GM18519 (cell line): ENCODE data around the gene UBE2I.

Experiments
- ATAC-seq: cut with Tn5 transposase; IDR thresholded peaks from one replicate; pipeline ENCODE4 v1.9.1; 2021; ENCODE audit warnings: mild to moderate bottlenecking, moderate library complexity; ENCODE audit not compliant: unreplicated experiment, low FRiP score

The UBE2I gene

GRCh38 chr16:1277151-1277598, 32.3 kb upstream of the UBE2I start:
- ATAC-seq = no peak

- no peak for ATAC-seq
Observed at GRCh38 chr16:1277617-1278282, 31.7 kb upstream of the UBE2I start.

DNA sequence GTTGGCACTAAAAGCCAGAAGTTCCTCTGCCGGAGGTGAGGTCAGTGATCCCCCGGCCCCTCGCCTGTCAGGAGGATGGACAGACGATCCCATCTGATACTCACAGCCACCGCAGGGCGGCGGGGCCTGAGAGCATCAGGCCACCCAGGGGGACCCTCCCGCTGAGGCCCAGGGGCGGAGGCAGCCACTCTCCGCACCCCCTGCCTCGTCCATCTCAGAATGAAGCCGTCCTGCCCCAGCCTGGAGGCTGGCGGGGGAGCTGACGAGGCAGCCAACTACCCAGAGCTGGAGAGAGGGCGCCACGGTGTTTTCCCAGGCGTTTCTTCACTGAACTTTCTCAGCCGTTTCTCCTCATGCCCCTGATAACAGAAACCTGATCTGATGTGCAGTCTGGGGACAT, 31.0 kb upstream of the UBE2I start:
- ATAC-seq = no peak

GRCh38 chr16:1279081-1279944, 30.1 kb upstream of the UBE2I start:
- ATAC-seq = no peak

- no peak for ATAC-seq
Observed at GRCh38 chr16:1279945-1280589, 29.4 kb upstream of the UBE2I start.

DNA sequence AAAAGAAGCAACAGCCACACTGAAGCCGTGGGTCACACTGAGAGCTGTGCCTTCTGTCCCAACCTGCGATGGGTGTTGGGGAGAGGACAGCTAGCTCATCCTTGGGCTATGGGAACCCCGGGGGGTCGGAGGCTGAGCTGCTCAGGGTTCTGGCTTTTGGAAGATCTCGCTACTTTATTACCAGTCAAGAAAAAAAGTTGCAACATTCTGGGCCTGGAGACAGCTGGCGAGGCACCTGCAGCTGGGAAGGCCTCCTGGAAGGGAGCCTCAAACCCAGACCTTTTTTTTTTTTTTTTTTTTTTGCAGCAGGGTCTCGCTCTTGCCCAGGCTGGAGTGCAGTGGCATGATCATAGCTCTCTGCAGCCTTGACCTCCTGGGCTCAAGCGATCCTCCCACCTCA, 28.7 kb upstream of the UBE2I start:
- no peak for ATAC-seq

DNA sequence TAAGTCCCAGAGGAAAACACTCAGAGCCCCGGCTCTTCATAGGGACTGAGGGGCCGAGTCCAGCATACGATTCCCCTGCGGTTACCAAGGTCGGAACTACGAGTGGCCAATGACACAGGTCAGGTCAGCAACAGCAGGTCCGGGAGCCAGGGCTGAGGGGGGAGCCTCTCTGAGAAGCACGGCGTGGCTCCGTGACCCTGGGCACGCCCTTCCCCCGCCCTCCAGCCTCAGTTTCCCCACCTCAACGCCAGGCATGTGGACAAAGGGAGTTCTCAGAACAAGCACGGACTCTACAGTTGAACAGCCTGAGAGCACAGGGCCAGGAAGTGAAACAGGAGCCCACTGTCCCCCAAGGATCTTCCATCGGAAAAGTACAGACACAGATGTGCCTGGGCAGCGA, 27.9 kb upstream of the UBE2I start:
- no peak for ATAC-seq

- ATAC-seq = no peak
Observed at GRCh38 chr16:1282324-1282973, 27.0 kb upstream of the UBE2I start.

- no peak for ATAC-seq
Observed at GRCh38 chr16:1283296-1283695, 26.1 kb upstream of the UBE2I start.

- no peak for ATAC-seq
Observed at GRCh38 chr16:1283996-1284616, 25.3 kb upstream of the UBE2I start.

DNA sequence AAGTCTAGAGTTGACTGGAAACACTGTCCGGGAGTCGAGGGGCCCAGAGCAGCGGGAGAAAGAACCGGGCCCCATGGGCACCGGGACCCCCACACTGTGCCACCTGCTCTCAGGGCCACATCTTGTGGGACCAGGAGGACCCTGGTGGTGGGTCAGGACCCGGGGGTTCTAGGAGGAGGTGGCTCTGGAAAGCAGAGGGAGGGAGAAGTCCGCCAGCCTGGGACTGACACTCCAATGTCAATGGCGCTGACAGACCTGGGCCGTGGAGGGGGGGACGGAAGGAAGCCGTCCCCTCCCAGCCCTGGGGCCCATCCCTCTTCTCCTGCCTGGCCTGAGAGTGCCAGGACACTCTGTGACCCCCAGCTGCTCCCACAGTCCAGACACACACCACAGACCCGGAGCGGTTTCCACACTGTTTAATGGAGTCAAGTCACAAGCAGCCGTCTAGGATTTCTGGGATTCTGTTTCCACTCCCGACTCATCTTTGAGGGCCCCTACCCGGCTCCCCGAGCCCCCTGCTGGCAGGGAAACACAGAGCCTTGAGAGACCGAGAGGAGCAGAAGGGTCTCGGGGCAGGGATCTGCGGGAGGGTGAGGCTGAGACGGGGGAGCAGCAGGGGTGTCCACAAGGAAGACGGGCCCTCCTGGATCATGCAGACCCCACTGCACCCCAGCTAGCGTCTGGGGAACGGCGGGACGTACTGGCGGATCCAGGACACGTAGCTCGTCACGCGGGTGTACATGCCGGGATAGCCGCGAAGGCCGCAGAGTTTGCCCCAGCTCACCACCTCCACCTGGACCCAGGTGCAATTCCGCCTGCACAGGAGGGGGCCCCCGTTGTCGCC, 23.5 kb upstream of the UBE2I start:
- ATAC-seq = no peak

DNA sequence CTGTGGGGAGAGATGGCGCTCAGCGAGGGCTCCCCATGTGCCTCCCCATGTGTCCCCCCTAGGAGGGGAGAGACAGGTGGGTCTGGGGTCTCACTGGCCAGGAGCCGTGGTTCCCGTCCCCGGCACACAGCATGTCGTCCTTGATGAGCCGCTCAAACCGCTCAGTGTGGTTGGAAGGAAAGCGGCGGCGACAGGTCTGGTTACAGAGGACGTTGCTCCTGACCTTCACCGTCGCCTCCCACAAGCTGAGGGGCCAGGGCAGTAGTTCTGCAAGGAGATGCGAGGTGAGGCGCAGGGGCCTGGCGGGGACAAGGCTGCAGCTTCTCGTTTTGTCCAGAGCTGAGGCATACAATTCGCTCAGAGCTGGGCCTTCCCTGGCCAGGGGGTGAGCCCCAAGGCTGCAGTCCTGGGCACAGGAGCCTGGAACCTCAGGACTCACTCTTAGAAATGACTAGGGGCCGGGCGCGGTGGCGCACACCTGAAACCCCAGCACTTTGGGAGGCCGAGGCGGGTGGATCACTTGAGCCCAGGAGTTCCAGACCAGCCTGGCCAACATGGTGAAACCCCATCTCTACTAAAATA, 22.8 kb upstream of the UBE2I start:
- no peak for ATAC-seq

GRCh38 chr16:1287982-1288670, 21.3 kb upstream of the UBE2I start:
- no peak for ATAC-seq

DNA sequence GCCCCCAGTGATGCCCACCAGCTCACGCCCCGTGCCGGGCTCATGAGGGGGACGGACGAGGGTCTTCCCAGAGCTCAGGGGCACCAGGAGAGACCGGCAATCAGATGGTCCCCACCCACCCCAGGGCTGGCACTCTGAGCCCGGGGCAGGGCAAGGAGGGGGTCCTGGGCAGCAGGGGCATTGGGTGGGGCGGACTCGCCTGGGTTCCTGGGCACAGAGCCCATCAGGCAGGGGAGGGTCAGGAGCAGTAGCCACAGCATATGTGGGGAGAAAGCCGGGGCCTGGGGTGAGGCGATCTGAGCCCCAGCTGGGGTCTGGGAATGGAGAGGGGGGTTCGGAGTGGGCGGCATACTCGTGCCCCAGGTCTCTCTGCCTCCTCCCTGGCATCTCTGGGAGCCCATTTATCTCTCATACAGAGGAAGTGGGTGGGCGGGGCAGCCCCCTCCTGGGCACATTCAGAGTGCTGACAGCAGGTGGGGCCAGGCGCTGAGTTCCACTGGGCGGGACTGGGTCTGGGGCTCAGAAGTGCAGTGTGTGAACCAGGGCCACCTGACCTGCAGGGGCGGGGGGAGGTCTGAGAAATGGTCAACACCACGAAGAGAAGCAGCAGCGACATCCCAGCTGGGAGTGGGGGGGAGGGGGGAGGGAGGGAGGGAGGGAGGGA, 20.5 kb upstream of the UBE2I start:
- no peak for ATAC-seq

DNA sequence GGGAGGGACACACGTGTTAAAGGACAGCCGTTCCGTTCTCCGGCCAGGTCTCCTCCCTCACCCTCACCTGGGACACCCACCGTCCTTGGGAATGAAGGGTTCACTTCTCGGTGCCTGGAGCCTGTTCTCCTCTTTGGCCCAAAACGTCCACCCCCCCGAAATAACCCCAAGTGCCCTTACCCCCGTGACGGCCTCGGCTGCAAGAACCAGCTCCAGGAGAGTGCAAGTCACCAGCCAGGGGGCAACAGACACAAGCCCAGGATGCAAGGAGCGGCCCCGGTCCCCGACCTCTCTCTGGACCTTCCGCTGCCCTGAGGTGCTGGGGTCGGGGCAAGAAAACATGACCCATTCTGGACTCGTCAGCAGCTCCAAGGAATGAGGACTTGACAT, 20.0 kb upstream of the UBE2I start:
- no peak for ATAC-seq

DNA sequence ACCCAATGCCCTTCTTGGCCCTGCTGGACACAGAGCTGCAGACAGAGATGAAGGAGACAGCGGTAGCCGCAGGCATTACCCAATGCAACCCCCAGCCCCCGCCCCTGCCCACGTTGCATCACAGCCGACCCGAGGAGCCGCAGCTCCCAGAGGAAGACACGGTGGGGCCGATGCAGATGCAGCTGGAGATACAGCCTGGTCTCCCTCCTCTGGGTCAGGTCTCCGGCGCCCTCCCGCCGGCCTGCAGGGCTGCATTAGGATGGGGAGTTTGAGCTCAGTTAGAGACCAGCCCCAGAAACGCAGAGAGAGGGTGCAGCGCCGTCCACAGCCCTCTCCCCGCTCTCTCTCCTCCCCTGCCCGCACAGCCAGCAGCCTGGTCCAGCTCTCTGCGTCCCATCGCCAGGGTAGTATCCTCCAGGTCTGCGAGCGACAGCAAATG, 19.4 kb upstream of the UBE2I start:
- ATAC-seq = no peak

GRCh38 chr16:1290860-1291575, 18.4 kb upstream of the UBE2I start:
- ATAC-seq = no peak

DNA sequence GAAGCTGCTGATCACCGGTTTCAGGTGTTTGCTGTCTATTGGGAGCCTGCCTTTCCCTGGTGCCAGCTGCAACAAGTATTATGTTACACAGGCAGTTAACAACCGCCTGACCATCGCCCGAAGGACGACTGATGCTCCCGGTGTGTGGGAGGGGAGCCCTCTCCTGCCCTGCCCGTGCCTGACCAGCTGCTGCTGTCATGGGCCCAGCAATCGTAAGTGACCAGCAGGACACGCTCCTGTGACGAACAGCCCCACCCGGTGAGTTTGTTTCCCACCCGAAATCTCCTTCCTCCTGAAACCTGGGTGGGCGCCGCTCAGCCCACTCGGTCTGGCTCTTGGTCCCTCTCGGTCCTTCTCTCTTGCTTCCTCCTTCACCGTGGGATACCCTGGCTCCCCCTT, 17.9 kb upstream of the UBE2I start:
- no peak for ATAC-seq
